Activated T-cell treated with anti-CD3 and anti-CD28 coated beads for 1 hour (primary cell): ENCODE results near the gene ZNF331.

Experiments
- DNase-seq: peaks from one replicate; pipeline ENCODE4 v3.0.0-alpha.2; 2020; ENCODE audit warnings: low read depth

Gene ZNF331

DNA sequence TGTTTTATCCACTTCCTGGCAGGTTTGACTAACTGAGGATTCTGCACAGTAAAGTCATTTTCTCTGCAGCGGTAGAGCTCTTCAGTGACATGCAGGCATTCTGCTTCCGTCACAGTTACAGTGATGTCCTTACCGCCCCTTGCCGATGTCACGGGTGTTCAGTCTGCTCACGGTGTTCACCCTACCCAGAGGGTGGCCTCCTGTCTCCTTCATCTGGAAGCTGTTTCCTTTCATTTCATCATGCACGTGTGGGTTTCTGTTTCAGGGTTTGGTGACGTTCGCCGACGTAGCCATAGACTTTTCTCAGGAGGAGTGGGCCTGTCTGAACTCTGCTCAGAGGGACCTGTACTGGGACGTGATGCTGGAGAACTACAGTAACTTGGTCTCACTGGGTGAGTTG lies 33.4 kb downstream of the ZNF331 start:
- no peak for DNase-seq

- DNase-seq, result no peak
These were observed 39.2 kb downstream of the ZNF331 start for GRCh38 chr19:53576941-53577653.

- no peak for DNase-seq
These were observed 40.0 kb downstream of the ZNF331 start for GRCh38 chr19:53577968-53578367.

- DNase-seq, result no peak
These were observed 41.6 kb downstream of the ZNF331 start for GRCh38 chr19:53579518-53579917.

DNA sequence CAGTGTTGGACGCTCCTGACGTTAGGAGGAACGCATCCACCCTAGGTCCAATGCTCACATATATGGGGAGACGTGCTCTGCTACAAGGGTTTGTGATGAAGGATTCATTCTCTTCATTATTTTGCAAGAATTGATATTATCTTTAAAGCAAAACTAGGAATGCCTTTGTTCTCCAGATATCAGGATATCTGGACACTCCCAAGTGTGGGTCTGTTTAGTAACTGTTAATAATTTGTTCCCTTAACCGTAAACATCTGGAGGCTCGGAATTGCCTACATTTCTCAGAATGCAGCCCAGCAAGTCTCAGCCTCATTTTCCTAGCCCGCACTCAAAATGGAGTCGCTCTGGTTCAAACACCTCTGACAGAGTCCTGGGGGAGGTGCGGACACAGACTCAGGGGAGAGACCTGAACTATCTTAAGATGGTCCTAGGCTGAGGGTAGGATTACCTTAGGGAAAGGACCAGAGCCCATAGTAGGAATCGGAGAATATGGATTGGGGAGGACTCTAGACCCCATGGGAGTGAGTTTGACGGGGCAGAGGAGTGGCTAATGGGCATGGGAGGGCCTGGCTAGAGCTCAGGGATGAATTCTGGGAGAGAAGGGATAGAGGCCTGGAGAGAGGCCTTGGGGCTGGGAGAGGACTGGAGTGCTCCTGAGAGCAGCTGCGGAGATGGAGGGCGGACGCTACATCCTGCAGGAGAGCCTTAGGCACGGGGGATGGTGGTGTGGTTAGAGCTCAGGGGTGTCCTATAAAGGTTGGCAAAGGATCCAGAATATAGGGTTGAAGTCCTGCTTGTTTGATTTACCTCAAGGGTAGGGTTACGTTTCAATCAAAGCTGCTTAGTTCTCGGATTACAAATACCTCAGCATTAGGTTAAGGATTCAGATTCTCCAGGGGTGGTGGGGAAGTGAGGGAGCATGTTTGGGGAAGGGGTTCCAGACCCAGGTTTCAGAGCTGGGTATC lies 43.2 kb downstream of the ZNF331 start:
- no peak for DNase-seq

- DNase-seq, result no peak
These were observed 43.9 kb downstream of the ZNF331 start for GRCh38 chr19:53581871-53582279.

DNA sequence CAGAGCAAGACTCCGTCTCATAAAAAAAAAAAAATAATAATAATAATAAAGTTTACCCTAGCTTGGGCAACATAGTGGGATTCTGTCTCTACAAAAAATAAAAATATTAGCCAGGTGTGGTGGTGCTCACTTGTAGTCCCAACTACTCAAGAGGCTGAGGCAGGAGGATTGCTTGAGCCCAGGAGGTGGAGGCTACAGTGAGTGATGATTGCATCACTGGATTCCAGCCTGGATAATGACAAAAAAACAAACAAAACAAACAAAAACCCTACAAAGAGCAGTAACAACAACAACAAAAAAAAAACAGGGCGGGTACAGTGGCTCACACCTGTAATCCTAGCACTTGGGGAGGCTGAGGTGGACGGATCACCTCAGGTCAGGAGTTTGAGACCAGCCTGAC lies 45.2 kb downstream of the ZNF331 start:
- no peak for DNase-seq

DNA sequence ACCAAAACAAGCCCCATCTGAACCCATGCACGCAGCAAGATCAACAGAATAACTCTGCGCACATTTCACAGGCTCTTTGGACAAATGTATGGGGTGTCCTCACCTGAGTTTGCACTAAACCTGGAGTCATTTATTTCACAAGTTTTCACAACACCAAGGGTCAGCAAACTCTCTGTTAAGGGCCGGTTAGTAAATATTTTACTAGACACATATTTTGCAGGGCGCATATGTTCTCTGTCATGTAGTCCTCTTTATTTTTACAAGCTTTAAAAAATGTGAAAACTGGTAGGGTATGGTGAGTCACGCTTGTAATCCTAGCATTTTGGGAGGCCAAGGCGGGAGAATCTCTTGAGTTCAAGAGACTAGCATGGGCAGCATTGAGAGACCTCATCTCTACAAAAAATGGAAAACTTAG lies 48.3 kb downstream of the ZNF331 start:
- no peak for DNase-seq

- DNase-seq, result no peak
These were observed 57.0 kb downstream of the ZNF331 start for GRCh38 chr19:53594811-53595509.

DNA sequence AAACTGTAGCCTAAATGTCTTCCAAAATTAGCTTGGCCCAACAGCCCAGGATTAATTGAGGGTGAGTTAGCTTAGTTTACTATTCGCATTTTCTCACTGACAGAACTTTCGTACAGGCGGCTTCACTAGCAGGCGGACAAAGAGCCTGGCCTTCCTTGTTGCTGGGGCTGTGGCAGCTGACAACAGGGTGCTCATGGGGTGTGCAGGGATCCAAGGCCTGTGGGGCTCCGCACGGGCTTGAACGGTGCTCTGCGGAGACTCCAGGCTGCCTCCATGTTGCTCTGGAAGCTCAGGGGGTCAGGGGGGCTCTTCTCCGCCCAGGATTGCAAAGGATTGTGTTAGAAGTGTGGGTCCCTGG lies 57.5 kb downstream of the ZNF331 start:
- DNase-seq, result no peak

DNA sequence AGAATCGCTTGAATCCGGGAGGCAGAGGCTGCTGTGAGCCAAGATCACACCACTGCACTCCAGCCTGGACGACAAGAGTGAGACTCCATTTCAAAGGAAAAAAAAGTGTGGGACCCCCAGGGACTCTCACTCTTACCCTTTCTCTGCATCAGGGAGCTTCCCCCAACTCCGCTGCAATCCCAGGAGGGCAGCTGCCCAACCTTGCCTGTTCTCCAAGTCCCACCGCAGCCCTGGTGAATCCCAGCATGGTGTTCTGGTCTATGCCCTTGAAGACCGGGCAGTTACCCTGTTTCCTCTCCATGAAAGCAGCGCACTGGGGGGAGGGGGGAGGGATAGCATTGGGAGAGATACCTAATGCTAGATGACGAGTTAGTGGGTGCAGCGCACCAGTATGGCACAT lies 58.1 kb downstream of the ZNF331 start:
- DNase-seq, result no peak

GRCh38 chr19:53597023-53597422 lies 59.1 kb downstream of the ZNF331 start:
- no peak for DNase-seq

GRCh38 chr19:53598361-53598760 lies 60.4 kb downstream of the ZNF331 start:
- no peak for DNase-seq

DNA sequence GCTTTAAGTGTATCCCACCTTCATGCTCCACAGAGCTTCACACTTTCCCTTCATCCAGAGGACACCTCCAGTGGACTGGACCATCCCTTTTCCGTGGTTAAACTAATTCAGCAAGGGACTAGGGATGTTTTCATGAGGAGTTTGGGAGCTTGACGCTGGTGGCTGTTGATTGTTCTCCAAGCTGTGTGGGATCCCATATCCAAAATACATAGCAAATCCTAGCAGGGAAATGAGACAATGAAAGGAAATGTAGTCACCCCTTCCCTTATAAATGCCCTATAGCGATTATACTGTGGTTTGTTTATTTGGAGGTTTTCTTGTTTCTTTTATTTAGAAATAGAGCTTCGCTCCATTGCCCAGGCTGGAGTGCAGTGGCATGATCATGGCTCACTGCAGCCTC lies 62.3 kb downstream of the ZNF331 start:
- no peak for DNase-seq

- no peak for DNase-seq
These were observed 68.1 kb downstream of the ZNF331 start for GRCh38 chr19:53606031-53606430.

- DNase-seq, result no peak
These were observed 70.4 kb downstream of the ZNF331 start for GRCh38 chr19:53608381-53608780.

DNA sequence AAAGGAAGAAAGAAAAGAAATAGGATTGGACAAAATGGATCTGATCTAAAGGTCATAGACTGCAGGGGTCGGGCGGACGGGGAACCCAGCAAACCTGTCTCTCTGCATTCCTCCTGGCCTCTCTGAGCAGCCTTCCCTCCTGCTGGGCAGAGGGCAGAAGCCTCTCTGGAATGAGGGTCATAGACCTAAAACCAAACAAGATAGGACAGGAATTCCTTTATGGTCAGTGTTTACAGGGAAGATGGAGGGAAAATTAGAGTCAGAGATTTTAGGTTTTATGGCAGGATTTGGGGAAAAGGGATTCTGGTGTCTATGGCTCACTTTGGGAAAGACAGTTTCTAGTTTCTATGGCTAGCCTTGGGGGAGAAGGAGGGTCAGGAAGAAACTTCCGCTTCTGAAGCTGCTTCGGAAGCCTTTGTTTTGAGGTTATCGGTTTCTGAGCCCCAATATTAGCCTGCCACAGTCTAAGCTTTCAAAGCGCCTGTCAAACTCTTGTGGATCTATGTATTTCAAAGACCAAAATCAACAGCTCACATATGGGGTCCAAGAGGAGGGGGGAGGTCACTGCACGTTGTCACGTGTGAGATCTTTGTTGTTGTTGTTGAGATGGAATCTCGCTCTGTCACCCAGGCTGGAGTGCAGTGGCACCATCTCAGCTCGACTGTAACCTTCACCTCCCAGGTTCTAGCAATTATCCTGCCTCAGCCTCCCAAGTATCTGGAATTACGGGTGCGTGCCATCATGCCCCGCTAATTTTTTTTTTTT lies 75.0 kb downstream of the ZNF331 start:
- no peak for DNase-seq

- no peak for DNase-seq
These were observed 84.2 kb downstream of the ZNF331 start for GRCh38 chr19:53621885-53622740.

GRCh38 chr19:53624771-53625545 lies 87.0 kb downstream of the ZNF331 start:
- DNase-seq, result no peak

- DNase-seq, result no peak
These were observed 88.5 kb downstream of the ZNF331 start for GRCh38 chr19:53626486-53626885.
